Kidney (tissue), 14 donors: ENCODE results near the gene CD1E. TPM values are rescaled to one million over a fixed set of nuclear protein-coding genes. Genes with fewer than 3 reads are reported as not detected.

ENCODE experiments used
- DNase-seq, 5 donors: peaks; one replicate each; pipeline ENCODE4 v3.0.0-alpha.2; 2013 to 2020
- FAIRE-seq: peaks from 2 replicates; lab custom pipeline; 2012; peaks lifted over from hg19 to GRCh38; lab: Jason Lieb, UNC
- H3K27ac ChIP-seq, 2 donors: one replicate each; pipeline ENCODE4 v1.7.0; 2013; ENCODE audit warnings: low read depth in 2 of 2, low read length in 2 of 2, inconsistent platforms in 1 of 2
- H3K27me3 ChIP-seq: one replicate; pipeline ENCODE4 v1.7.1; 2013; ENCODE audit warnings: low read length, inconsistent platforms; ENCODE audit not compliant: control insufficient read depth, insufficient read depth
- H3K36me3 ChIP-seq, 3 donors: one replicate each; pipeline versions ENCODE4 v1.7.0 to v1.7.1; 2013; ENCODE audit warnings: low read length in 3 of 3, control low read depth in 1 of 3, inconsistent platforms in 1 of 3; ENCODE audit not compliant: insufficient read depth in 3 of 3, control insufficient read depth in 2 of 3
- H3K4me1 ChIP-seq, 3 donors: one replicate each; pipeline versions ENCODE4 v1.7.0 to v1.7.1; 2013; ENCODE audit warnings: low read length in 3 of 3, inconsistent platforms in 1 of 3, low read depth in 1 of 3; ENCODE audit not compliant: control insufficient read depth in 2 of 3, insufficient read depth in 2 of 3
- H3K4me3 ChIP-seq, 3 donors: one replicate each; pipeline versions ENCODE4 v1.7.0 to v1.8.1; 2013; ENCODE audit warnings: low read length in 3 of 3, control low read depth in 1 of 3, inconsistent platforms in 1 of 3
- H3K9ac ChIP-seq, 3 donors: one replicate each; pipeline versions ENCODE4 v1.7.0 to v1.7.1; 2013; ENCODE audit warnings: low read length in 3 of 3, control low read depth in 1 of 3, inconsistent platforms in 1 of 3
- H3K9me3 ChIP-seq, 3 donors: one replicate each; pipeline versions ENCODE4 v1.7.0 to v1.7.1; 2013; ENCODE audit warnings: low read length in 3 of 3, control low read depth in 1 of 3, inconsistent platforms in 1 of 3; ENCODE audit not compliant: control insufficient read depth in 2 of 3, insufficient read depth in 1 of 3
- CTCF ChIP-seq: IDR thresholded peaks from 3 replicates; pipeline ENCODE4 v1.5.1; 2012; ENCODE audit warnings: mild to moderate bottlenecking, moderate library complexity, borderline replicate concordance; ENCODE audit not compliant: insufficient read depth; ENCODE audit errors: extremely low read depth
- intact Hi-C: fragments of 100-400 bp; cut with DNase I; formaldehyde crosslinking; loops from one replicate; pipeline ENCODE4 v1.11.1; 2022
- polyA plus RNA-seq: library from polyadenylated mRNA; stranded (reverse); fragments of 350-450 nt; fragmentation: Illumina TruSeq; extraction: RNeasy Lipid Tissue Mini Kit (QIAGEN cat#74804); gene quantifications from one replicate; pipeline ENCODE4 v1.2.3, GENCODE V29; 2014; ENCODE audit warnings: low read depth, low replicate concordance; ENCODE audit not compliant: insufficient read depth
- total RNA-seq: library from RNA; stranded (reverse); fragmentation: NEBNext Ultra II Directional; extraction: Animal tissue kit (Norgen Biotek cat#: 25700); gene quantifications from one replicate; pipeline ENCODE4 v1.2.1, GENCODE V29; 2021
- donor health status: control.
- donor health status: control.
- donor health status: control.
- donor health status: control.
- donor health status: control.
- donor health status: DM: yes; HTN: yes; CAD: no.
- donor health status: Normal renal cell carcinoma (clear cell type).

The CD1E gene
- total and polyA plus RNA-seq, 2 donors from 2014 or later: 3.5 TPM; not detected in 1

- Histone ChIP-seq H3K27ac (no peak overlapping the region), H3K4me3 (no peak overlapping the region), H3K36me3 (no peaks in the 10 kb centered on the region), H3K9me3 (no peaks in the 10 kb centered on the region), H3K4me1 (no peaks in the 10 kb centered on the region), H3K9ac (no peak overlapping the region), H3K27me3 (no peaks in the 10 kb centered on the region)
- intact Hi-C loops: no loop called here
- no peak for TF ChIP-seq CTCF
- FAIRE-seq (no peak), DNase-seq (no peak)
Observed at GRCh38 chr1:158329300-158329699, 24.4 kb upstream of the CD1E start.

GRCh38 chr1:158329733-158330132 lies 24.0 kb upstream of the CD1E start:
- FAIRE-seq (no peak), DNase-seq (no peak)
- Histone ChIP-seq H3K4me1 (no peaks in the 10 kb centered on the region), H3K9ac (no peak overlapping the region), H3K27me3 (no peaks in the 10 kb centered on the region), H3K27ac (no peak overlapping the region), H3K9me3 (no peaks in the 10 kb centered on the region), H3K36me3 (no peaks in the 10 kb centered on the region), H3K4me3 (no peak overlapping the region)
- intact Hi-C loops: no loop called here
- peak; percentile 7 for TF ChIP-seq CTCF

GRCh38 chr1:158330391-158331105 lies 23.1 kb upstream of the CD1E start:
- intact Hi-C loops: no loop called here
- H3K9me3 ChIP-seq: no peaks in the 10 kb centered on the region
- H3K27me3 ChIP-seq: no peaks in the 10 kb centered on the region
- no peak for TF ChIP-seq CTCF
- no peak overlapping the region for H3K9ac ChIP-seq
- no peaks in the 10 kb centered on the region for H3K36me3 ChIP-seq
- FAIRE-seq (no peak), DNase-seq (no peak)
- H3K4me1 ChIP-seq: no peaks in the 10 kb centered on the region
- no peak overlapping the region for H3K4me3 ChIP-seq
- no peak overlapping the region for H3K27ac ChIP-seq

- Histone ChIP-seq H3K36me3 (no peaks in the 10 kb centered on the region), H3K4me1 (no peaks in the 10 kb centered on the region), H3K4me3 (no peak overlapping the region), H3K27me3 (no peaks in the 10 kb centered on the region), H3K9ac (no peak overlapping the region), H3K27ac (no peak overlapping the region), H3K9me3 (no peaks in the 10 kb centered on the region)
- no peak for DNase-seq
- no peak for TF ChIP-seq CTCF
- intact Hi-C loops: no loop called here
- no peak for FAIRE-seq
Observed at GRCh38 chr1:158331106-158331425, 22.6 kb upstream of the CD1E start.
